Fibroblast of skin of abdomen (primary cell): ENCODE measurements around the gene RCC2.
A peak's percentile ranks its signal among the peaks of the same experiment; 100 is the strongest.
"Not testable (repeated sequence)": the region's sequence is repeated elsewhere in the genome, so short reads cannot be mapped to it uniquely, and the experiment has no call there.

Source experiments
- DNase-seq: peaks from one replicate; pipeline ENCODE4 v3.0.0-alpha.2; 2013

RCC2 gene

DNA sequence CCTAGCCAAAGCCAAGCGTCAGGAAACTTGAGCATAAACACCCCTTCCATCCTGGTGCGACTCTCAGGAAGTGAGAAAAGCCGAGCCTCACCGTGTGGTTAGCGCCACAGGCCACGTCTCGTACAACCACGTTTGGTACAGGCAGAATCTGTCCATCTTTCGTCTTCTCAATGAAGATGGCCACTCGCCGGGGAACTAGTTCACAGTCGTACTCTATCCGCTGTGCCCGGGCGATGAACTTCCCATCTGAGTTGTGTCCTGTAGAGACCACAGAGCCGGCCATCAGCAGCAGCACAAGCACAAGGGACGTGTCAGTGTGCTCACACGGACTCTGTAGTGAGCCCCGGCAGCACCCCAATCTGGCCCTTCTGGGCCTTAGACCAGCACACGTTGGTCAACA, 23.1 kb downstream of the RCC2 start:
- DNase-seq: no peak

DNA sequence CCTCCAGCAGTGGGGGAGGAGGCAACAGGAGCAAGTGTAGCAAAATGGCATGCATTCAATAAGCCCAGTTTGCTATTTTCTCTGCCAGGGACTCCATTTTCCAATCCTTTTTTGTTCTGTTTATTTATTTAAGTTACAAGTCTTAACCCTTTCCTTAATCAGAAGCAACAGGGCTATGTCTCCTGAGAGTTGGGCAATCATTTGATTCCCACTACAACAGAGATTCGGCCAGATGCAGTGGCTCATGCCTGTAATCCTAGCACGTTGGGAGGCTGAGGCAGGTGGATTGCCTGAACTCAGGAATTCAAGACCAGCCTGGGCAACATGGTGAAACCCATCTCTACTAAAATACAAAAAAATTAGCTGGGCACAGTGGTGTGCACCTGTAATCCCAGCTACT, 25.5 kb downstream of the RCC2 start:
- no peak for DNase-seq

DNA sequence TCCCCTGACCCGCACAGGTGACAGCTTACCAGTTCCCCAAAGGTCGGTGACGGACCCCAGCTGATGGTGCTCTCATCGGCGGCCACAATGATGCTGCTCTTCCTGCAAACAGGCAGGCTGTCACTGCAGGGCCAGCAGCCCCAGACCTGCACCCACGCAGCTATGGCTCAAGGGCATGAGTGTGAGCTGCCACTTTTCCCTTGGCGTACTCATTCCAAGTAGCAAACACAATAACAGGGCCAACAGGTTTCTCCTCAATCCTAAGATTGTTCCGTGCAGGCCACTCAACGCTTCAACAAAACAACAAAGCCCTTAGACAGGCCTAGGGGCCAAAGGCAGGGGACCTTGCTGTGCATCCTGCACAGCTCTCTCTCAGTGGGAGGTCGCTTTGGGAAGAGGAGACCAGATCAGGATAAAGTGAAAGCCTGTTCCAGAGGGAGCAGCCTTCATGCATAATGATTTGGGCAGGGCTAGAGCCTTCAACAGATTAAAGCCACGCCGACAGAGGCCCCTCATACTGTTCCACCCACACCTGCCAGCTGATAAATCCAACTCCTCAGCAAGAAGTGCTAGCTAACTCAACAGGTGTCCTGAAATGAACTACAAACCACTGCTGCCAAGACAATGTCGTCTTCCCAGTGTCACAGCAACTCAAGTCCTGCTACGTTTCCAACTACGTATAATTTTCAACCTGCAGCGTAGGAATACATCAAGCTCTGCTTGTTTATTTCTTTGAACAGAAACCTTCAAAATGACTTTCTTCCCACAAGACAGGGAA, 27.2 kb downstream of the RCC2 start:
- DNase-seq: no peak

DNA sequence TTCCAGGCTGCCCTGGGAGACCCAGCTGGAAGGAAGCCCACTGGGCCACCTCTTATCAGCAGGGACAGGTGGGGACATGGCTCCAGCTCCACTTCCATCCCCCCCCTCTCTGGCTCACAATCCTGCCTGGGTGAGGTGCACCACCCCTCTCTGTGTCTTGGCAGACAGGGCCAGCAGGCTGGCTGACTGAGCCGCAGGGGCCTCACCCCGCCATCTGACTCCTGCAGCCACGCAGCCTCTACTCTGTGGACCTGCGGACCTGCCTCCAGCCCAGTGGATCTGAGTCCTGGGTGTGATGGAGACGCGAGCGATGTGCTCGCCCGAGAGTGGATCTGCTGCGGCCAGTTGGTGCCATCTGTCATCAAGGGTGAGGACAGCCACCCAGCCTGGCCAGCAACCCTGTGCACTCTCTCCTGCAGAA, 30.1 kb downstream of the RCC2 start:
- DNase-seq: no peak

DNA sequence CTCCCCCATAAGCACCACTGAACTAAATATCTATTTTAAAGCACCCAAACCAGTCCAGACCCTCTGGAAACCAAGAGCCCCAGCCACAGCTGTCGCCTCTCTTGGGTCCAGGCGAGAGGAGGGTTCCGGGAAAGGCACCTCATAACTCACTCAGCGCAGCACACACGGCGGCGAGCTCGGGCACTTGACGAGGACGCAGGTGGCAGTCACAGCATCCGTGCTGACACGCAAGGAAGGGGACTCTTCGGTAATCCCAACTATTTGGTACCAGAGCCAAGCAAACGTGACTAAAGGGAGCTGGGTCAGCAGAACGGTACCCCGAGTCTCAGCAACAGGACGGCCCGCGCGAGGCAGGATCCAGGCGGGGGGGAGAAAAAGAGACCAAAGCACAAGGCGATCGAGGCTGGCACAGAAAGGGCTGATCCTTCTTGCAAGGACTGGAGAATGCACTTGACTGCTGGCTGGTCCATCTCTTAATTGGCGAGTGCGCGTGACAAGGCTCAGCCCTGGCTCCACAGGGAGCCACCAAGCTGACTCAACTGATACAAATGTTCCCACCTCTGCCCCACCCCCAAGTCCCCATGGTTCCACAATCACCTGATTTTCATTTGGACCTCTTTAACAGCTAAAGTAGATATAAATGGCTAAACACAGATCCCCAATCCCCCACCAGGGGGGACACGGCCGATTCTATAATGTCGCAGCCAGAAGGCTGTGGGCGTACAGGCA, 31.5 kb downstream of the RCC2 start:
- DNase-seq: not testable (repeated sequence)

DNA sequence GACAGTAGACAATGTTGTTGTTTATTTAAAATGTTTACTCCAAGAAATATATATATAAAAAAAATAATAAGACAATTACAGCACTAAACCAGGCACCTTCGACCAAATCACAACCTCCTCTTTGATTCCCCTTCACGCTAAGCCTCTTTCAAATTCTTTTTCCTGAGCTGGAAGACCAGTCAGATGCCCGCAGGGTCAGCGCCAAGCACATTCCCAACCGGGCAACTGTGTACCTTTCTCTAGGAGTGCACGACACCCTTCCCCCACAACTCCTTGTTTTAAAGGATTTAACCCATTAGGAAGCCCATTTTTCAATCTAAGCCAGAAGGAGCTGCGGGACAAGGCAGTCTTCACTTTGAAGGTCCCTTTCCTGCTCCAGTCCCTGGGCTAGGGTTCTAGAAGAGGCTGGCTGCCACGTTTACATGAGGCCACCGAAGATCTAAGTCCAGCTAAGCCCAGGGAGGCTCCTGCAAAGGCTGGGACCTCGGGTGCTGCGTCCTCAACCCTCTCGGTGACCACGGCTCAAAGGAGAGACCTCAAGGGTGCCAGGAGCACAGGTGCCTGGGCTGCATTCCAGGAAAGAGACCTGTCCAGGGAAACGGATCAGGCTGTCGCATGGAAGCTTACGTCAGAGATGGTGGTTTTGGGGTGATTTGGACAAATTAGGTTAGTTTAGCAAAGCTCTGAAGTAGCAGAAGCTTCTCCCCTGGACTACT, 32.6 kb downstream of the RCC2 start:
- DNase-seq: not testable (repeated sequence)

DNA sequence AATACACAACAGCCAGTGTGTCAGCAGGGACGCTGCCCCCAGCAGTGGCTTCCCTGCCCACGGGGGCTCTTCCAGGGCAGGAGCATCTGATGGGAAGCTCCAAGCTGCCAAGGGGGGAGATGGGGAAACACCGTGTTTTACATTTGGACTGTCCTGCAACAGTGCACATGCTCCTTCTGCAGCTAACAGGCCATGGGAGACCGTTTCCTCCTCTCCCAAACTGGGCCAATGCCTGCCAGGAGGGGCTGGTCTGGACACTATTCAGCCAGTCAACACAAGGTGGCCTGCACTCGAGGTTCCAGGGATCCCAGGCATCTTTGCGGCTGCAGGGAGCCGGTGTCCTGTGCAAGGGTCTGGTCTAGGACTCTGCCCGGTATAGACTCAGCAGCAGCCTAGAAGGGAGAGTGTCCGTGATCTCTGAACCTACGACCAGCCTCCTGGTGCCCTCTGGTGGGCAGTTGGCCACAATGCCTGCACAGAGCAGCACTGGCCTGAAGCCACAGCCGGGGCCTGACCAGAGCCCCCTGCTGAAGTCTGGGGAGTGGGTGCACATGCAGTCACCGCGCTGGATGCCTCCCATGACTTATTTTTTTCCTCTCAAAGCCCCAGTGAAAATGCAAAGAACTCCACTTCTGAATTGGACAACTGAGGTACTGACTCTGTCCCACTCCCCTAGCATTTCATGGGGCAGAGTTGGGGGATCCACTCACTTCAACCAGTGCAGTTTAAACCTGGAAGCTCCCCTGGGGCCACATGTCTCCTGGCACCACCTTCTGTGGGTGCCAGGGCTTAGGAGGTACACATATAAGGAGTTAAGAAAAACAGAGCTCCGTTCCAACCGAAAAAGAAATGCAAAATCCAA, 33.3 kb downstream of the RCC2 start:
- peak; percentile 39 for DNase-seq

DNA sequence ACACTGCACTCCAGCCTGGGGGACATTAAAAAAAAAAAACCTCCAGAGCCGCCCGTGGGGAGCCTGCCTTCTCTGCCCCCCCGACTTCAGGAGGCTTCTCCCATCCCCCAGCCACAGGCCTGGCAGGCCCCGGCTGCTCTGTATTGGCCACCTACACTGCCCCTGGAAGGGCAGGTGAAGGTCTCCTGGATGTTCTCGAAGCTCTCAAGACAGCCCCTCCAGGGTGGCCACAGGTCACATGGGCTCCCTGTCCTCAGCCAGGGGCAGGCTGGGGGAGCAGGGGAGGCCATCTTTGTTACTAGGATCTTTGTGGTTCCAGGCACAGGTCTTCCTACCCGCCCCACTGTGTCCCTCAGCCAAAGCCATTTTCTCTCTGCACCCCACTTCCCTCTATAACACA, 34.7 kb downstream of the RCC2 start:
- DNase-seq: no peak

DNA sequence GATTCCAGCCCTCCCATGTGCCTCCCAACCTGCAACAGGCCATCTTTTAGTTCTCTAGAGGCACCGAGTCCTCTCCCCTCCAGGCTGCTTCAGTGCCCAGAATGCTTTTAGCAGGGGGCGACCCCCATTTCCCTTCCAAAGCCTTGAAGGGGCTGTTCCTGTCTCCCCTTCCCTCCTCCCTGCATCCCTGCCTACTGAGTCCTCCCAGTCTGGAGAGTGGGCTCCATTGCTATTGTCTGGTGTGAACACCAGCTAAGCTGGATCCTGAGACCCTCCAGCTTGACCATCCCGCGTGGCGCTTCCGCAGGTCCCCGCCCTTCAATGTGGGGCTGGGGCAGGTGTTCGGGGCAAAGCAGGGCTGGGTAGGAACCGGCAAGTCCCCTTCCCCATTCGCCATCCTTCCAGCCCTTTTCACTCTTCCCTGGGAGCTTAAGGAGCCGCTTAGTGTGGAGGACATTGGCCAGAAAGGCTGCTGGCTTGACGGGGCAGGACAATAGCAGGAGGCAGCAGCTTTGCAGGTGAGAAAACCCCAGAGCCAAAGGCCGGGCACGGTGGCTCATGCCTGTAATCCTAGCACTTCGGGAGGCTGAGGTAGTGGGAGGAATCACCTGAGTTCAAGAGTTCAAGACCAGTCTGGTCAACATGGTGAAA, 35.3 kb downstream of the RCC2 start:
- no peak for DNase-seq

DNA sequence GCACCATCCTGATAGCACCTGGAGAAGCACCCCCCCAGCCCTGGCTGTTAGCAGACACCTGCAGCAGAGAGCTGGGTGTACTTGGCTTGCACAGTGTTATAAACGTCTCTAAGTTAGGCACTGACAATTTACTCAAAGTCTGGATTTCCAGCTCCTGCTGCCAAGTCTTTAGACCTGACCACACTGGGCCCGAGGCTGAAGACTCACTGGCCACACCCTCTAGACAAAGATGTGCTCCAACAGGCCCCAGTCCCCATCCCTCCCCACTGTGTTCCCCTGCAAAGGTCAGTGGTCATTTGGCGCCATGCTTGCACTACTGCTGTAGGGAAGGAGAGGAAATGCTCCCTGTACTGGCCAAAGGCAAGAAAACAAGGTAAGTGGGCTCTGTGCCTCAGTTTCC, 36.4 kb downstream of the RCC2 start:
- no peak for DNase-seq

DNA sequence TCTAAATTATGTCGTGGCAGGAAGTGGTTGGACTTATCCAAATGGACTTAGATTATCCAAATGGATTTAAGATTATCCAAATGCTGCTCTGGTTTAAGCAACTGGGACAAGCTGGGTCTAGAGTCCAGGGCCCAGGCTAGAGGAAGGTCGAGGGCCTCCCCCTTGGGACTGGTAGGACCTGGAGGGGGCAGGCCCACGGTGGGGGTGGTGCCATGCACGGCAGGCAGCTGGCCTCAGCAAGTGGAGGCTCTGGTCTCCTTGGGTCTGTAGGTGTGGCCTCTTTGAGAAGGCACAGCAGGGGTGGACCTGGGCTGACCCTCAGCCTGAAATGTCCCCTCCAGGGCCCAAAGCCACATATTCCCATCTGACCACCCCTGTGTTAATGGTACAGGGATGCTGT, 37.6 kb downstream of the RCC2 start:
- DNase-seq: no peak

DNA sequence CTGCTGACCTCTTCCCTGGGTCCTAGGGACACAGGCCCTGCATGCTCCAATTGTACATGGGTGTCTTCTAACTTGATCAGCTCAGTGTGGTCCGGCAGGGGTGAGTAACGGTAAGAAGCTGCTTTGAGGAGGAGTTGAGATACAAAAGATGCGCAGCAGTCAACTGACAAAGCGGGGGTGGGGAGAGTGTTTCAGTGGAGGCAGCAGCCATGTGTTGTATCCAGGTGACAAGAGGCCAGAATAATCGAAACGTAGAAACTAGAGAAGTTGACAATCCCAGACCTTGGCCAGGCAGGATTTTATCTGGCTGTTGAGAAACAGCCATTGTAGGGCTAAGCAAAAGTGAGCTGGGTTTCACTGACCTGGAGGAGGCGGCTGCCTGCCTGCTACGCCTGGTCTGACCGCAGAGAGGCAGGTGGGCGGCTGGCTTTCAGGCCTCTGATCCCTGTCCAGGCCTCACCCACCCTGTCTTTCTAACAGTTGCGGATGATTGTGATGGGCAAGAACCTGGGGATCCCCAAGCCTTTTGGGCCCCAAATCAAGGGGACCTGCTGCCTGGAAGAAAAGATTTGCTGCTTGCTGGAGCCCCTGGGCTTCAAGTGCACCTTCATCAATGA, 38.6 kb downstream of the RCC2 start:
- DNase-seq: no peak

DNA sequence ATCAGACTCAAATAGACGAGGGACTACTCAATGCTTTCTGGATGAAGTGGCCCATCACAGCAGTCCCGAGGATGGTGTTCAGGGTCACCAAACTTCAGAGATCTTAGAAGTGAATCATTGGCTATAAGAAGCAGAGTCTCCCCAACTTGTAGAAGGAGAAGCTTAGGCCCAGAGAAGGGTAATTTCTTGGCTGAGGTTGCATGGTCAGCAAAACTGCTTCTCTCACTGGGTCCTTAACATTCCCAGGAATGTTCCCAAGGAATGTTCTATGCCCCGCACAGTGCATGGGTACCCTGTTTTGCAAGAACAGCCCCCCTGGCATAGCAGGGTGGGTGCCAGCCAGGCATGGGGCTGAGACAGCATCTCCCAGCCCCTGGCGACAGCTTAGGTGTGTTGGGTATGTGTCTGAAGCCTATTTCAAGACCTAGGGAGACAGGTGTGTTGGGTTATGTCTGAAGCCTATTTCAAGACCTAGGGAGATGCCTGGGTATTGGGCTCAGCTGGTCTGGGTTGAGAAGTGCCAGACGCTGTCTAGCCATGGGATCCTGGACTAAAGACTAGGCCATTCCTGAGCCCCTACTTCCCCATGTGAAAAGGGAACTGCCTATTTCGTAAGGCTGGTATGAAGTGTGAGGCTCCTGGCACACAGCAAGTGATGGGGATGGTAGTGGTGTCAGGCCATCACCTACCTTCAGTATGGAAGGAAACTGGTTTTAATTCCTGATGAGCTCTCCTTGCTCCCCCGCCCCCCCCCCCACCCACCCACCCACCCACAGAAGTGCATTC, 41.4 kb downstream of the RCC2 start:
- no peak for DNase-seq

DNA sequence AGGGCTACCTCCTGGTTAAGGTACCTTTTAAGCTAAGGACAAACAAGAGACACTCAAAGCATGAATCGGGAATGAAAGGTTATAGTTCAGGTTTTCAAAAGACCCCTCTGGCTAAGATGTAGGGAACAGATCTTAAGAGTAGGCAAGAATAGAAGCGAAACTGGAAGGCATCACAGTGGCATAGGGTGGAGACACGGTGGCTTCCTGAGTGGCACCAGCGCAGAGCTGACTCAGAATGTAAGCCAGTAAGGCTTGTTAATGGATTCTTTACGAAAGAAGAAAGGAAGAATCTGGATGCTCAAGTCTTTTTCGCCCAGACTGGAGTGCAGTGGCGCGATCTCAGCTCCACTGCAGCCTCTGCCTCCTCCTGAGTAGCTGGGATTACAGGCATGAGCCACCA, 46.2 kb downstream of the RCC2 start:
- no peak for DNase-seq

DNA sequence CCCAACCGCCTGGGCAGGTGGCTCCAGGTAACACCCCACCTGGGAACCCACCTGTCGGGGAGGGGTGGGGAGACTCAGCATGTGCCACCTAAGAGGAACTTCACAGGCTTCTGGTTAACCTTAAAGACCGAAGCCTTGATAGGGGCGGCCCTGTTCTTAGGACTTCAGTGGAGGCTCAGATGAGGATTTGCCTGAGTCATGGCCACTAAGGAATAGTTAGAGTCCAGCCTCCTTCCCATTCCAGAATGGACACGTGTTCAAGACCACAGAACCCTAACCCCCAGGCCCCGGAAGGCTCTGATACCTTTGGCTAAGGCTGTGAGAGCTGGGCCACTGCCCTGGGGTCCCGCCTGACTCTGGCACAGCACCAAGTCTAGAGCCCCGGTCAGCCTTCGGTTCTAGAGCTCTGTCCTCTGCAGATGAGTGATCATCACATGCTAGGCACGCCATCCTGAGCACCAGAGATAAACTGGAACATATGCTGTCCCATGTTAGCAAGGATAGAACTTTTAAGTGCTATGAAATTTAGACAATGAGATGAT, 47.2 kb downstream of the RCC2 start:
- no peak for DNase-seq

DNA sequence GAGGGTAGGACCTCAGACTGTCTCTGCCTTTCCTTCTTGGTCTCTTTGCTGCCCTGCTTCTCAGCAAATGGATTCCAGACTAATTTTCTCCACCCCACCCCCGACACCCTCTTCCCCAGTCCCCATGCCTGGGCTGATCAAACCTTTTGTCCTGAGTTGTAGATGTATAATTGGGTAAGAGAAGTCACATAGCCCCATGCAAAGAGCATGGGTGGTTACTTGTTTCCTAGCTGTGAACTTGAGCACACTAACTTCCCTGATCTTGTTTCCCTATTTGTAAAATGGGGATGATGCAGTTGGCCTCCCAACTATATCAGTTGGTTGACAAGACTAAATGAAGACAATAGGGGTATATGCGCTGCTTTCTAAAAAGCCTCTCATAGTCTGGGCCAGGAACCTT, 58.3 kb downstream of the RCC2 start:
- DNase-seq: no peak

DNA sequence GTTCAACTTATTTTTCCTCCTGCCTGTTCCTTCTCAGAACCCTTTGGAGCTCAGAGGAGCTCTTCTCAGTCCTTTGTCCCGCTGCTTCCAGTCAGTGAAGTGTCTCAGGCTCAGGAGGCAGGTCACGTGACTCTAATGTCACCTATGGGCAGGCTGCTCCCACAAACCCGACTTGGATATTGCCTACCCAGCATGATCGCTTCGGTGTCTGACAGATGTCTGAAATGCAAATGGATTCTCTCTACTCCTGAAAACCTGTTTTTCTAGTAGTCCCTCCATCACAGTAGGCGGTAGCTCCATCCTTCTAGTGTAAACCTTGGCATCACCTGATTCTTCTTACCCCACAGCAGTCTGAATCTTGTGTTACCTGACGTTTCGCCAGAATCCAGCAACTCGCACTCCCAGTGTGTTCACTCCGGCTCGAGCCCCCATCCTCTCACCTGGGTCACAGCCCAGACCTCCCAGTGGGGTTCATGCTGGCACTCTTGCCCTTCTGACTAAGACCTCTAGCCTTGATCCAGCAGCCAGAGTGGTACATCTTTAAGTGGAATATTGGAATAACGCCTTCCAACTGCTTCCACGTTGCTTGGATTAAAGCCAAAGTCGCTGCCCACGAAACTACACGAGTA, 62.0 kb downstream of the RCC2 start:
- no peak for DNase-seq

DNA sequence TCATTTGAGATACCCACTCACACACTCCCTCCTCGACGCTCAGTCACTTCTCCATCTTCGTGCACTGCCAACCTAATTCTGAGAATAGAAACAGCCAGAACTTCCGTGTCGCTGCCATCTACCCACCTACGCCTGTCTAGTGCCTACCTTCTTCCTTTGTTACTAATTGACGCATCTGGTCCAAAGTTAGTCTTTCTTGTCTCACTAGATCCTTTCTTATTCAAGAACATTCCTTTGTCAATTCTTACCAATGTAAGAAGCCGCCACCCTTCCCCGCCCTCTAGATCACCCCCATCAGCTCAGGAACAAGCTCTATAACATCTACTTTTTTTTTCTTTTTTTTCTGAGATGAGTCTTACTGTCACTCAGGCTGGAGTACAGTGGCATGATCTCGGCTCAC, 63.8 kb downstream of the RCC2 start:
- DNase-seq: no peak

DNA sequence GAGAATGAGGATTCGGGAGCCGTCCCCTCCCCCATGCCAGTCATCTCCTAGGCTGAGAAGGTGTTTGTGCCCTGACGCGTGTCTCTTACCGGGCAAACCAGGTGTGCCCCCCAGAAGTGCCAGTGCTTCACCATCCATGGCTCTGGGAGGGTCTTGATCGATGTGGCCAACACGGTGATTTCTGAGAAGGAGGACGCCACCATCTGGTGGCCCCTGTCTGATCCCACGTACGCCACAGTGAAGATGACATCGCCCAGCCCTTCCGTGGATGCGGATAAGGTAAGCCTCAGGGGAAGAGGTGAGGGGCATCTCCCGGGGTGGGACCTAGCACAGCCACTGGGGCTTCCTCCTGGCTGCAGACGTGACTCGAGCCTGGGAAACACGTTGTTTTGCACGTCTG, 66.5 kb downstream of the RCC2 start:
- no peak for DNase-seq

DNA sequence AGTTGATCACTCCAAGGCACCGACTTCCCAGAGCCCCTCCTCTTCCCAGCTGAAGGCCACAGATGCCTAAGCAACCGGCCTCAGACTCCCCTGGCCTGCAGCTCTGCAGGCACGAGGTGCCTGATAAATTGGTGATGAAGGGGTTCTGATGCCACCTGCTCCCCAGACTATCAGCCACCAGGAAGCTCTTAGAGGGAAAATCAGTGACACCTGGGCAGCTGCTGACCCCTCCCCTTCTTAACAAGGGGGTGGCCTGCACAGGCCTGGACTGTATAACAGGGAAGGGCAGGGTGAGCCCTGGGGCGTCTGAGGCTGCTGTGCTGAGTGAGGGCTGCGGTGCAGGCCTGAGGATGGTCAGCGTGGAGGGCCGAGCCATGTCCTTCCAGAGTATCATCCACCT, 67.6 kb downstream of the RCC2 start, which contains the start of gene PADI6:
Gene PADI6, plus strand, starts transcription at position 301 of the 400 bp plus-strand sequence. Its CDS starts 50 bp downstream, at position 351.
- DNase-seq: no peak
